HEK293 (cell line): ENCODE measurements around the gene RSRP1.
"Not testable (repeated sequence)": the region's sequence is repeated elsewhere in the genome, so short reads cannot be mapped to it uniquely, and the experiment has no call there.

Experiments
- CTCF ChIP-seq: fragments of 450-650 bp; formaldehyde crosslinking; IDR thresholded peaks from 2 replicates; pipeline ENCODE4 v1.5.1; 2016; ENCODE audit warnings: missing biosample characterization, missing genetic modification characterization
- FEZF1 ChIP-seq: fragments of 450-650 bp; formaldehyde crosslinking; IDR thresholded peaks from 2 replicates; pipeline ENCODE4 v1.5.1; 2016; ENCODE audit warnings: missing biosample characterization, missing genetic modification characterization
- TCF7L2 ChIP-seq: IDR thresholded peaks from 2 replicates; pipeline ENCODE4 v1.6.1; 2011; ENCODE audit warnings: low read depth, mild to moderate bottlenecking, inconsistent platforms, low read length, moderate library complexity, borderline replicate concordance
- ZNF449 ChIP-seq: fragments of 450-650 bp; formaldehyde crosslinking; IDR thresholded peaks from 2 replicates; pipeline ENCODE4 v1.5.1; 2017; ENCODE audit warnings: missing biosample characterization, mild to moderate bottlenecking, missing genetic modification characterization, moderate library complexity
- ZNF555 ChIP-seq: fragments of 450-650 bp; formaldehyde crosslinking; conservative IDR thresholded peaks from 2 replicates; pipeline ENCODE4 v1.5.1; 2017; ENCODE audit warnings: missing biosample characterization, mild to moderate bottlenecking, missing genetic modification characterization, inconsistent platforms
- ZNF596 ChIP-seq: fragments of 450-650 bp; IDR thresholded peaks from 2 replicates; pipeline ENCODE4 v1.5.0; 2018; ENCODE audit warnings: missing biosample characterization, mild to moderate bottlenecking, missing genetic modification characterization, moderate library complexity
- ZNF626 ChIP-seq: fragments of 450-650 bp; sonication (Bioruptor Pico); formaldehyde crosslinking; IDR thresholded peaks from 2 replicates; pipeline ENCODE4 v1.5.1; 2018; ENCODE audit warnings: missing biosample characterization, missing genetic modification characterization, inconsistent platforms

- not testable (repeated sequence) for TF ChIP-seq ZNF596 (tag by site-specific recombination); CTCF (tag by site-specific recombination); TCF7L2; ZNF626 (tag by site-specific recombination); ZNF555; FEZF1 (tag by site-specific recombination); ZNF449 (tag by site-specific recombination)
Observed at GRCh38 chr1:25278358-25278757, 31.1 kb upstream of the RSRP1 start.
